ENCODE measurements around the gene CACNB1.

DNA sequence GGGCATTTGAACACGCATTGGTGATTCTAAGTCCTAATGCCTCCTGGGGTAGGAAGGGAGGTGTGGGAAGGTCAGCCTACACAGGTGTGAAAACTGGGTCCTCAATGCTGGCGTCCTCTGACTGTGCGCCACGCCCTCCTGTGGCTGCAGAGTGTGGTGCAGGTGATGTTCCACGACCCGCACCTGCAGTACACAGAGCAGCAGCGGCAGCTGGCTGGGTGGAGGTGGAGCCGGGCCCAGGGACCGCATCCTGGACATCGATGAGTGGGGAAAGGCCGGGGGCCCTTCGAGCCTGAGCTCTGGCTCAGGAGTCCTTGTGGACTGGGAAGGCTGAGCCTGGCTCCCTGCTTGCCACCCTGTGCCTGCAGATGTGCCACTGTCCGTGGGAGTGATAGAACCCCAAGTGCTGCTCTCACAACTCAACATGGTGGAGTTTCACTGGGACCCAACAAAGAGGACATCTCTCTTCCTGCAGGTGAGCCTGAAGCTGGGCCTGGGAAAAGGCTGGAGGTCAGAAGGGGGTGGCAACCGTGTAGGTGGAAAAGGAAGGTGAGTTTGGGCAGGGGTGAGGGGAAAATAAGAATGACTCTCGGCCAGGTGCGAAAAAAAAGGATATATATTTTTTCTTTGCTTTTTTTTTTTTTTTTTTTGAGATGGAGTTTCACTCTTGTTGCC is 42.3 kb upstream of the CACNB1 start:
- TF ChIP-seq POLR2A (IDR thresholded peaks at IDR 0.05), result no peak
- TF ChIP-seq, protein P1, sequence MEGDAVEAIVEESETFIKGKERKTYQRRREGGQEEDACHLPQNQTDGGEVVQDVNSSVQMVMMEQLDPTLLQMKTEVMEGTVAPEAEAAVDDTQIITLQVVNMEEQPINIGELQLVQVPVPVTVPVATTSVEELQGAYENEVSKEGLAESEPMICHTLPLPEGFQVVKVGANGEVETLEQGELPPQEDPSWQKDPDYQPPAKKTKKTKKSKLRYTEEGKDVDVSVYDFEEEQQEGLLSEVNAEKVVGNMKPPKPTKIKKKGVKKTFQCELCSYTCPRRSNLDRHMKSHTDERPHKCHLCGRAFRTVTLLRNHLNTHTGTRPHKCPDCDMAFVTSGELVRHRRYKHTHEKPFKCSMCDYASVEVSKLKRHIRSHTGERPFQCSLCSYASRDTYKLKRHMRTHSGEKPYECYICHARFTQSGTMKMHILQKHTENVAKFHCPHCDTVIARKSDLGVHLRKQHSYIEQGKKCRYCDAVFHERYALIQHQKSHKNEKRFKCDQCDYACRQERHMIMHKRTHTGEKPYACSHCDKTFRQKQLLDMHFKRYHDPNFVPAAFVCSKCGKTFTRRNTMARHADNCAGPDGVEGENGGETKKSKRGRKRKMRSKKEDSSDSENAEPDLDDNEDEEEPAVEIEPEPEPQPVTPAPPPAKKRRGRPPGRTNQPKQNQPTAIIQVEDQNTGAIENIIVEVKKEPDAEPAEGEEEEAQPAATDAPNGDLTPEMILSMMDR (IDR thresholded peaks at IDR 0.05), result peak in 3 of 4 experiments; percentile 32 to 54 (median 42)
